ENCODE measurements around the gene SERPINB1. TPM values are rescaled to one million over a fixed set of nuclear protein-coding genes. Genes with fewer than 3 reads are reported as not detected.

SERPINB1 gene
- total RNA-seq, 4 donors from 2014 or later, result 33.3 to 48.9 (median 42.1) TPM

- no peak for TF ChIP-seq CTCF (IDR thresholded peaks at IDR 0.05; ENCODE audit: low read depth)
Observed at GRCh38 chr6:2818593-2818992, 23.1 kb downstream of the SERPINB1 start.

- no peak for TF ChIP-seq CTCF (IDR thresholded peaks at IDR 0.05; ENCODE audit: low read depth)
Observed at GRCh38 chr6:2817903-2818443, 23.7 kb downstream of the SERPINB1 start.

- no peak for TF ChIP-seq CTCF (IDR thresholded peaks at IDR 0.05; ENCODE audit: low read depth)
Observed at GRCh38 chr6:2816158-2816557, 25.5 kb downstream of the SERPINB1 start.

- TF ChIP-seq CTCF (IDR thresholded peaks at IDR 0.05; ENCODE audit: low read depth), result no peak
Observed at GRCh38 chr6:2812695-2813094, 29.0 kb downstream of the SERPINB1 start.

- TF ChIP-seq CTCF (IDR thresholded peaks at IDR 0.05; ENCODE audit: low read depth), result no peak
Observed at GRCh38 chr6:2810092-2810671, 31.5 kb downstream of the SERPINB1 start.

GRCh38 chr6:2809015-2809414 lies 32.6 kb downstream of the SERPINB1 start:
- TF ChIP-seq CTCF (IDR thresholded peaks at IDR 0.05; ENCODE audit: low read depth), result no peak

GRCh38 chr6:2807342-2808090 lies 34.1 kb downstream of the SERPINB1 start:
- no peak for TF ChIP-seq CTCF (IDR thresholded peaks at IDR 0.05; ENCODE audit: low read depth)

Data from subcutaneous adipose tissue (tissue), 4 donors.